IMR-90 (cell line): Measurements from ENCODE around the gene VAC14. TPM values are rescaled to one million over a fixed set of nuclear protein-coding genes. Genes with fewer than 3 reads are reported as not detected.

Experiments
- ATAC-seq: fragments of 200-7000 bp; cut with Tn5 transposase; 2 replicates; pipeline ENCODE4 v1.9.1; 2020; ENCODE audit warnings: low read depth, mild to moderate bottlenecking, moderate library complexity
- BruUV-seq: library from RNA; stranded (reverse); fragments of 400-500 nt; replicated peaks from 2 replicates; lab custom pipeline; 2021; lab: Mats Ljungman, UMichigan
- CTCF ChIA-PET: fragments of 300-600 bp; formaldehyde crosslinking; extraction: SDS; loops from one replicate; lab custom pipeline; 2021; ENCODE audit warnings: antibody characterized with exemption; lab: Yijun Ruan, JAX
- POLR2A ChIA-PET: fragments of 300-600 bp; sonication (Branson Sonifier 250); formaldehyde crosslinking; loops from one replicate; lab custom pipeline; 2022; ENCODE audit warnings: antibody characterized with exemption; ENCODE audit not compliant: unreplicated experiment; lab: Charles Lee
- DNase-seq: peaks from one replicate; pipeline ENCODE4 v3.0.0; 2013
- H2AFZ ChIP-seq: replicated peaks from 2 replicates; pipeline ENCODE3; 2013; ENCODE audit warnings: low read length, mild to moderate bottlenecking; ENCODE audit not compliant: poor library complexity
- H2AK5ac ChIP-seq: 2 replicates; pipeline ENCODE4 v1.6.1; 2013; ENCODE audit warnings: low read depth, low read length, inconsistent platforms
- H2AK9ac ChIP-seq: replicated peaks from 2 replicates; pipeline ENCODE3; 2013; ENCODE audit warnings: mild to moderate bottlenecking, low read depth, low read length, moderate library complexity; ENCODE audit not compliant: poor library complexity
- H2BK120ac ChIP-seq: 2 replicates; pipeline ENCODE4 v1.6.1; 2013; ENCODE audit warnings: low read depth, low read length, inconsistent platforms
- H2BK15ac ChIP-seq: 3 replicates; pipeline ENCODE4 v1.6.1; 2013; ENCODE audit warnings: low read depth, low read length, inconsistent platforms
- H2BK20ac ChIP-seq: 2 replicates; pipeline ENCODE4 v1.6.1; 2013; ENCODE audit warnings: low read depth, mild to moderate bottlenecking, inconsistent platforms, low read length, moderate library complexity
- H2BK5ac ChIP-seq: 2 replicates; pipeline ENCODE4 v1.6.1; 2013; ENCODE audit warnings: mild to moderate bottlenecking, low read depth, low read length, inconsistent platforms; ENCODE audit not compliant: poor library complexity, severe bottlenecking
- H3K14ac ChIP-seq: replicated peaks from 2 replicates; pipeline ENCODE4 v1.6.1; 2013; ENCODE audit warnings: low read depth, low read length, inconsistent platforms
- H3K18ac ChIP-seq: 2 replicates; pipeline ENCODE4 v1.6.1; 2013; ENCODE audit warnings: low read depth, low read length, control low read depth
- H3K23ac ChIP-seq: 2 replicates; pipeline ENCODE4 v1.6.1; 2013; ENCODE audit warnings: low read depth, low read length, inconsistent platforms
- H3K27ac ChIP-seq: 2 replicates; pipeline ENCODE4 v1.5.1; 2013; ENCODE audit warnings: mild to moderate bottlenecking, control low read depth, low read length; ENCODE audit not compliant: insufficient read depth
- H3K27me3 ChIP-seq: 2 replicates; pipeline ENCODE4 v1.6.1; 2013; ENCODE audit warnings: low read length; ENCODE audit not compliant: control insufficient read depth, insufficient read depth
- H3K36me3 ChIP-seq: 2 replicates; pipeline ENCODE4 v1.6.1; 2013; ENCODE audit warnings: low read length, mixed read lengths; ENCODE audit not compliant: control insufficient read depth, insufficient read depth
- H3K4ac ChIP-seq: 2 replicates; pipeline ENCODE4 v1.6.1; 2013; ENCODE audit warnings: low read depth, low read length, inconsistent platforms
- H3K4me1 ChIP-seq: 2 replicates; pipeline ENCODE4 v1.6.1; 2013; ENCODE audit warnings: low read length, mixed read lengths; ENCODE audit not compliant: control insufficient read depth, insufficient read depth
- H3K4me2 ChIP-seq: 2 replicates; pipeline ENCODE4 v1.6.1; 2013; ENCODE audit warnings: low read depth, mild to moderate bottlenecking, control low read depth, low read length, moderate library complexity
- H3K4me3 ChIP-seq: 2 replicates; pipeline ENCODE4 v1.5.1; 2013; ENCODE audit warnings: low read depth, mild to moderate bottlenecking, control low read depth, low read length, moderate library complexity; ENCODE audit not compliant: insufficient read depth
- H3K56ac ChIP-seq: 2 replicates; pipeline ENCODE4 v1.6.1; 2013; ENCODE audit warnings: low read length, inconsistent platforms; ENCODE audit not compliant: insufficient read depth; ENCODE audit errors: extremely low read depth
- H3K79me1 ChIP-seq, 2 experiments: 2 replicates each; pipeline ENCODE4 v1.6.1; 2013; ENCODE audit warnings: low read length in 2 of 2, inconsistent platforms in 1 of 2, low read depth in 1 of 2
- H3K9ac ChIP-seq: 2 replicates; pipeline ENCODE4 v1.6.1; 2013; ENCODE audit warnings: low read depth, low read length, control low read depth
- H3K9me1 ChIP-seq: 2 replicates; pipeline ENCODE4 v1.6.1; 2013; ENCODE audit warnings: low read length, inconsistent platforms; ENCODE audit not compliant: insufficient read depth
- H3K9me3 ChIP-seq: 2 replicates; pipeline ENCODE4 v1.6.1; 2013; ENCODE audit warnings: low read length; ENCODE audit not compliant: control insufficient read depth, insufficient read depth
- H4K20me1 ChIP-seq: 2 replicates; pipeline ENCODE4 v1.6.1; 2013; ENCODE audit warnings: low read length, inconsistent platforms; ENCODE audit not compliant: insufficient read depth
- H4K5ac ChIP-seq: 2 replicates; pipeline ENCODE4 v1.6.1; 2013; ENCODE audit warnings: mild to moderate bottlenecking, low read depth, low read length, control low read depth
- H4K8ac ChIP-seq, 2 experiments: 2 replicates each; pipeline ENCODE4 v1.6.1; 2013; ENCODE audit warnings: low read depth in 2 of 2, low read length in 2 of 2, control low read depth in 1 of 2, inconsistent platforms in 1 of 2
- H4K91ac ChIP-seq: 2 replicates; pipeline ENCODE4 v1.6.1; 2013; ENCODE audit warnings: low read depth, low read length, inconsistent platforms; ENCODE audit not compliant: insufficient read depth
- ELK1 ChIP-seq: fragments of 150-350 bp; IDR thresholded peaks from 2 replicates; pipeline ENCODE4 v1.6.1; 2016; ENCODE audit warnings: low read depth, mild to moderate bottlenecking, low read length, moderate library complexity, borderline replicate concordance
- MAFK ChIP-seq: IDR thresholded peaks from 2 replicates; pipeline ENCODE4 v1.6.1; 2012; ENCODE audit warnings: low read depth, low read length, improper control_type of control experiment
- MAZ ChIP-seq: IDR thresholded peaks from 2 replicates; pipeline ENCODE4 v1.6.1; 2012; ENCODE audit warnings: low read depth, mild to moderate bottlenecking, low read length, improper control_type of control experiment, moderate library complexity, borderline replicate concordance
- NFE2L2 ChIP-seq: fragments of 150-350 bp; IDR thresholded peaks from 2 replicates; pipeline ENCODE4 v1.6.1; 2016; ENCODE audit warnings: low read depth, mild to moderate bottlenecking, low read length
- POLR2A ChIP-seq: IDR thresholded peaks from 2 replicates; pipeline ENCODE4 v1.6.1; 2012; ENCODE audit warnings: mild to moderate bottlenecking, low read depth, low read length
- RFX5 ChIP-seq: IDR thresholded peaks from 2 replicates; pipeline ENCODE4 v1.8.0; 2012; ENCODE audit warnings: low read depth, mild to moderate bottlenecking, low read length, moderate library complexity
- SMC3 ChIP-seq: fragments of 150-350 bp; IDR thresholded peaks from 2 replicates; pipeline ENCODE4 v1.6.1; 2016; ENCODE audit warnings: low read depth, mild to moderate bottlenecking, antibody characterized with exemption, low read length, moderate library complexity
- WGBS, 2 experiments: methylation state at CpG; one replicate each; pipeline versions ENCODE4 v1.1.5 to v1.1.7; 2013; ENCODE audit warnings: missing lambda C conversion rate in 2 of 2; ENCODE audit not compliant: insufficient read length in 1 of 2; ENCODE audit errors: extremely low coverage in 2 of 2; 5-methylcytosine and 5-hydroxymethylcytosine counted together
- dilution Hi-C: fragments of 300-500 bp; cut with HindIII; formaldehyde crosslinking; loops from one replicate; pipeline ENCODE4 v1.14.3; 2018; ENCODE audit warnings: low sequenced_read_pairs; ENCODE audit not compliant: unreplicated experiment
- in situ Hi-C: fragments of 300-500 bp; cut with MboI; formaldehyde crosslinking; loops from 3 replicates; pipeline ENCODE4 v1.14.3; 2019; ENCODE audit warnings: low sequenced_read_pairs, inconsistent platforms, mixed read lengths
- intact Hi-C: fragments of 100-400 bp; cut with micrococcal nuclease; formaldehyde crosslinking; loops from 2 replicates; pipeline ENCODE4 v1.10.0; 2022
- polyA plus RNA-seq, 3 experiments: library from polyadenylated mRNA; depleted of rRNA; stranded (reverse); fragments of >200 nt; gene quantifications; 2 replicates each; pipeline ENCODE4 v1.2.3, GENCODE V29; 2012; ENCODE audit warnings: low replicate concordance in 1 of 3
- total RNA-seq: library from RNA; depleted of rRNA; stranded (reverse); fragments of >200 nt; gene quantifications from 2 replicates; pipeline ENCODE4 v1.2.3, GENCODE V29; 2012

Gene VAC14
- total and polyA plus RNA-seq, 2 of the 4 experiments (the other 2 are of a cell fraction), result 21.1 to 40.2 TPM

DNA sequence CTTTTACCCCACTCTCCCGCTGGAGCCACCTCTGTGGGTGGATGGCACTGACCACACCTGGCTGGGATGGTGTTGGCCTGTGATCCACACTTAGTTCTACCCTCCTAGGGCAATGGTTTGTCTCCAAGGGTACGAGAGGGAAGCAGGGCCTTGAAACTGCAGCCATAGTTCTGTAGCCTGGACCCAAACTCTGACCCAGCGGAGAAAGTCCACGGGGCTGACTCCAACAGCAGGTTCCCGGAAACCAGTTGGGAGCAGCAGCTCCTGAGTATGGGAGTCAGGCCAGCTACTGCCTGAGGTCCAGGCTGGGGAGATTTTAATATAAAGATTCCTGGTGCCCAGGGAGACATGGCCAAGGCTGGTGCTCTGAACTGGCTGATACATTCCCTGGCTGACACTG, 91.5 kb downstream of the VAC14 start:
- Histone ChIP-seq H4K8ac (no peak overlapping the region), H2BK20ac (peak overlapping the region; percentile 69), H2AK5ac (no peak overlapping the region), H2BK120ac (peak overlapping the region; percentile 14; the same call in 1 of the 2 replicates), H3K4ac (no peak overlapping the region), H3K14ac (no peak overlapping the region), H2BK15ac (no peak overlapping the region), H3K23ac (no peak overlapping the region), H3K9me1 (peaks cover 54% of the 10 kb centered on the region), H3K27ac (no peak overlapping the region), H3K9me3 (no peaks in the 10 kb centered on the region), H2AFZ (no peak overlapping the region), H3K9ac (no peak overlapping the region), H3K4me1 (peaks cover 41% of the 10 kb centered on the region), H4K5ac (no peak overlapping the region), H3K56ac (no peak overlapping the region), H3K18ac (no peak overlapping the region), H3K79me1 (peaks cover 9 to 61% of the 10 kb centered on the region in 2 experiments), H2AK9ac (no peak overlapping the region), H3K4me2 (no peak overlapping the region), H3K27me3 (no peaks in the 10 kb centered on the region), H4K20me1 (no peaks in the 10 kb centered on the region), H4K91ac (peak overlapping the region; percentile 33; the same call in 1 of the 2 replicates), H2BK5ac (no peak overlapping the region), H3K36me3 (no peaks in the 10 kb centered on the region), H3K4me3 (no peak overlapping the region)
- no CpG with 5 or more reads among the region's 5 CpGs for WGBS, 2 experiments
- CTCF ChIA-PET, result no interaction called here
- POLR2A ChIA-PET, result no interaction called here
- dilution Hi-C loops (no loop called here), intact Hi-C loops (no loop called here), in situ Hi-C loops (no loop called here)
- TF ChIP-seq NFE2L2 (no peak), MAZ (no peak), RFX5 (no peak), SMC3 (no peak), POLR2A (no peak), MAFK (no peak), ELK1 (no peak)
- ATAC-seq (no peak), DNase-seq (no peak)
- no TSS peak for BruUV-seq
